Neuronal stem cell (in vitro differentiated cells): ENCODE measurements around the gene CANT1.

Source experiments
- DNase-seq: peaks from one replicate; pipeline ENCODE4 v3.0.0-alpha.2; 2013; ENCODE audit warnings: low spot score
- H2AFZ ChIP-seq: one replicate; pipeline ENCODE4 v1.6.1; 2013; ENCODE audit warnings: mild to moderate bottlenecking, low read length, inconsistent platforms
- H2AK5ac ChIP-seq: 2 replicates; pipeline ENCODE4 v1.6.1; 2013; ENCODE audit warnings: low read depth, mild to moderate bottlenecking, inconsistent platforms, low read length, moderate library complexity, mixed read lengths
- H2BK120ac ChIP-seq: 2 replicates; pipeline ENCODE4 v1.6.1; 2013; ENCODE audit warnings: low read depth, mild to moderate bottlenecking, inconsistent platforms, low read length, moderate library complexity, mixed read lengths
- H2BK12ac ChIP-seq: one replicate; pipeline ENCODE4 v1.6.1; 2013; ENCODE audit warnings: low read length, inconsistent platforms
- H2BK15ac ChIP-seq: 2 replicates; pipeline ENCODE4 v1.6.1; 2013; ENCODE audit warnings: mild to moderate bottlenecking, low read length, inconsistent platforms, mixed read lengths
- H2BK5ac ChIP-seq: one replicate; pipeline ENCODE4 v1.6.1; 2013; ENCODE audit warnings: inconsistent platforms, mild to moderate bottlenecking, low read length, moderate library complexity
- H3K14ac ChIP-seq: one replicate; pipeline ENCODE4 v1.6.1; 2013; ENCODE audit warnings: low read length, inconsistent platforms
- H3K18ac ChIP-seq: 2 replicates; pipeline ENCODE4 v1.6.1; 2013; ENCODE audit warnings: low read length, inconsistent platforms
- H3K23ac ChIP-seq: 2 replicates; pipeline ENCODE4 v1.6.1; 2013; ENCODE audit warnings: low read depth, mild to moderate bottlenecking, mixed read lengths, low read length, inconsistent platforms; ENCODE audit not compliant: poor library complexity
- H3K27ac ChIP-seq: replicated peaks from 3 replicates; pipeline ENCODE4 v1.5.1; 2013; ENCODE audit warnings: low read length, inconsistent platforms
- H3K27me3 ChIP-seq, 3 experiments: 2 replicates each; pipeline ENCODE4 v1.6.1; 2013; ENCODE audit warnings: low read length in 3 of 3, mild to moderate bottlenecking in 2 of 3, inconsistent platforms in 1 of 3, low read depth in 1 of 3, mixed read lengths in 1 of 3, moderate library complexity in 1 of 3; ENCODE audit not compliant: control insufficient read depth in 3 of 3, insufficient read depth in 3 of 3
- H3K36me3 ChIP-seq, 2 donors: replicated peaks in 1 of 2; 2 replicates each; pipeline ENCODE4 v1.6.1; 2013; ENCODE audit warnings: low read length in 2 of 2; ENCODE audit not compliant: control insufficient read depth in 2 of 2, insufficient read depth in 2 of 2
- H3K4ac ChIP-seq: 2 replicates; pipeline ENCODE4 v1.6.1; 2013; ENCODE audit warnings: inconsistent platforms, mild to moderate bottlenecking, low read length, moderate library complexity
- H3K4me1 ChIP-seq, 2 donors: 1 replicate in 1 of 2; 2 replicates in 1 of 2; pipeline ENCODE4 v1.6.1; 2013; ENCODE audit warnings: low read length in 2 of 2, low read depth in 1 of 2; ENCODE audit not compliant: control insufficient read depth in 2 of 2, insufficient read depth in 1 of 2
- H3K4me2 ChIP-seq: one replicate; pipeline ENCODE4 v1.6.1; 2013; ENCODE audit warnings: mild to moderate bottlenecking, low read length, inconsistent platforms; ENCODE audit not compliant: insufficient read depth, poor library complexity, severe bottlenecking
- H3K4me3 ChIP-seq, 2 donors: 2 replicates each; pipeline ENCODE4 v1.5.1; 2013; ENCODE audit warnings: low read length in 2 of 2, mild to moderate bottlenecking in 2 of 2, inconsistent platforms in 1 of 2, moderate library complexity in 1 of 2
- H3K79me1 ChIP-seq: one replicate; pipeline ENCODE4 v1.6.1; 2013; ENCODE audit warnings: low read depth, mild to moderate bottlenecking, inconsistent platforms, low read length, moderate library complexity
- H3K9ac ChIP-seq: one replicate; pipeline ENCODE4 v1.6.1; 2013; ENCODE audit warnings: mild to moderate bottlenecking, low read depth, low read length, inconsistent platforms; ENCODE audit not compliant: poor library complexity
- H3K9me3 ChIP-seq, 2 donors: replicated peaks in 1 of 2; 2 replicates each; pipeline versions ENCODE3 to v1.6.1; 2013; ENCODE audit warnings: low read length in 2 of 2, mild to moderate bottlenecking in 2 of 2, inconsistent platforms in 1 of 2, low read depth in 1 of 2, mixed read lengths in 1 of 2, moderate library complexity in 1 of 2; ENCODE audit not compliant: control insufficient read depth in 2 of 2, insufficient read depth in 1 of 2
- H4K8ac ChIP-seq: one replicate; pipeline ENCODE4 v1.6.1; 2013; ENCODE audit warnings: low read depth, mild to moderate bottlenecking, inconsistent platforms, low read length, moderate library complexity
- H4K91ac ChIP-seq: one replicate; pipeline ENCODE4 v1.6.1; 2013; ENCODE audit warnings: low read length, low read depth, mild to moderate bottlenecking, inconsistent platforms; ENCODE audit not compliant: poor library complexity
- WGBS, 2 donors: extraction: QIAGEN DNeasy Blood & Tissue Kit; methylation state at CpG; one replicate each; pipeline ENCODE4 v1.1.7; 2013; ENCODE audit warnings: missing lambda C conversion rate in 2 of 2, mixed read lengths in 1 of 2; ENCODE audit not compliant: insufficient read length in 2 of 2, insufficient replicate concordance in 1 of 2; ENCODE audit errors: extremely low coverage in 2 of 2; 5-methylcytosine and 5-hydroxymethylcytosine counted together

The CANT1 gene

GRCh38 chr17:78986048-78986648 is 23.4 kb downstream of the CANT1 start:
- no CpG with 5 or more reads among the region's 6 CpGs for WGBS, 2 donors
- no peak overlapping the region for H2AFZ ChIP-seq
- H3K18ac ChIP-seq, result no peak overlapping the region
- no peak overlapping the region for H3K4ac ChIP-seq
- no peaks in the 10 kb centered on the region for H3K79me1 ChIP-seq
- no peak overlapping the region for H3K14ac ChIP-seq
- peaks cover 0 to 7% of the 10 kb centered on the region in 2 donors for H3K4me1 ChIP-seq
- H3K9me3 ChIP-seq, result peaks cover 0 to 2% of the 10 kb centered on the region in 2 donors
- H4K8ac ChIP-seq, result no peak overlapping the region
- no peak for DNase-seq
- no peak overlapping the region for H2AK5ac ChIP-seq
- no peak overlapping the region for H3K4me2 ChIP-seq
- H4K91ac ChIP-seq, result no peak overlapping the region
- no peak overlapping the region for H3K23ac ChIP-seq
- no peak overlapping the region for H2BK5ac ChIP-seq
- no peaks in the 10 kb centered on the region for H3K27me3 ChIP-seq
- no peak overlapping the region for H2BK15ac ChIP-seq
- peaks cover 8 to 17% of the 10 kb centered on the region in 2 donors for H3K36me3 ChIP-seq
- no peak overlapping the region for H3K9ac ChIP-seq
- no peak overlapping the region for H2BK120ac ChIP-seq
- no peak overlapping the region for H3K27ac ChIP-seq
- H2BK12ac ChIP-seq, result no peak overlapping the region
- no peak overlapping the region for H3K4me3 ChIP-seq

GRCh38 chr17:78985395-78985794 is 24.2 kb downstream of the CANT1 start:
- H4K91ac ChIP-seq, result no peak overlapping the region
- H3K36me3 ChIP-seq, result peaks cover under 1 to 10% of the 10 kb centered on the region in 2 donors
- no peak for DNase-seq
- no peak overlapping the region for H3K23ac ChIP-seq
- H2BK15ac ChIP-seq, result no peak overlapping the region
- no peak overlapping the region for H2BK12ac ChIP-seq
- H2AK5ac ChIP-seq, result no peak overlapping the region
- WGBS, 2 donors, result 100% methylated on average over 1 of the region's 5 CpGs; no CpG with 5 or more reads in 1 of the 2 donors
- no peaks in the 10 kb centered on the region for H3K27me3 ChIP-seq
- peaks cover under 1 to 10% of the 10 kb centered on the region in 2 donors for H3K4me1 ChIP-seq
- no peaks in the 10 kb centered on the region for H3K79me1 ChIP-seq
- H3K9ac ChIP-seq, result no peak overlapping the region
- no peak overlapping the region for H3K27ac ChIP-seq
- H2AFZ ChIP-seq, result no peak overlapping the region
- H2BK5ac ChIP-seq, result no peak overlapping the region
- H3K18ac ChIP-seq, result no peak overlapping the region
- H3K4me3 ChIP-seq, result no peak overlapping the region
- H3K9me3 ChIP-seq, result peaks cover 0 to 2% of the 10 kb centered on the region in 2 donors
- H2BK120ac ChIP-seq, result no peak overlapping the region
- no peak overlapping the region for H4K8ac ChIP-seq
- H3K4ac ChIP-seq, result no peak overlapping the region
- H3K14ac ChIP-seq, result no peak overlapping the region
- H3K4me2 ChIP-seq, result no peak overlapping the region

GRCh38 chr17:78981010-78981888 is 28.3 kb downstream of the CANT1 start:
- no peaks in the 10 kb centered on the region for H3K27me3 ChIP-seq
- H3K4me2 ChIP-seq, result no peak overlapping the region
- H3K27ac ChIP-seq, result peak overlapping the region; percentile 17
- H2BK12ac ChIP-seq, result peak overlapping the region; percentile 25
- no peak overlapping the region for H3K23ac ChIP-seq
- H3K36me3 ChIP-seq, result no peaks in the 10 kb centered on the region
- peak overlapping the region; percentile 43 for H2BK120ac ChIP-seq
- H3K9me3 ChIP-seq, result no peaks in the 10 kb centered on the region
- H2AK5ac ChIP-seq, result peak overlapping the region; percentile 100
- peak overlapping the region; percentile 50 for H3K9ac ChIP-seq
- peak overlapping the region; percentile 22 for H3K14ac ChIP-seq
- H4K8ac ChIP-seq, result no peak overlapping the region
- DNase-seq, result no peak
- no CpG with 5 or more reads among the region's 16 CpGs for WGBS, 2 donors
- peak overlapping the region; percentile 86 for H2BK15ac ChIP-seq
- no peaks in the 10 kb centered on the region for H3K79me1 ChIP-seq
- peaks cover 12 to 23% of the 10 kb centered on the region in 2 donors for H3K4me1 ChIP-seq
- H3K18ac ChIP-seq, result peak overlapping the region; percentile 52
- H3K4me3 ChIP-seq, result no peak overlapping the region
- H4K91ac ChIP-seq, result no peak overlapping the region
- peak overlapping the region; percentile 92 for H2AFZ ChIP-seq
- H2BK5ac ChIP-seq, result peak overlapping the region; percentile 94
- H3K4ac ChIP-seq, result peak overlapping the region; percentile 8

GRCh38 chr17:78980624-78980972 is 29.0 kb downstream of the CANT1 start:
- peak overlapping the region; percentile 8 for H3K4ac ChIP-seq
- H3K14ac ChIP-seq, result peak overlapping the region; percentile 90
- no peak overlapping the region for H3K27ac ChIP-seq
- H2AFZ ChIP-seq, result peak overlapping the region; percentile 92
- H3K4me3 ChIP-seq, result no peak overlapping the region
- H2BK15ac ChIP-seq, result peak overlapping the region; percentile 86
- no peak for DNase-seq
- H4K8ac ChIP-seq, result peak overlapping the region; percentile 97
- H3K4me1 ChIP-seq, result peaks cover 12 to 23% of the 10 kb centered on the region in 2 donors
- no CpG with 5 or more reads among the region's 8 CpGs for WGBS, 2 donors
- H3K4me2 ChIP-seq, result no peak overlapping the region
- H3K79me1 ChIP-seq, result no peaks in the 10 kb centered on the region
- H3K9ac ChIP-seq, result no peak overlapping the region
- H3K36me3 ChIP-seq, result peaks cover 0 to 2% of the 10 kb centered on the region in 2 donors
- no peak overlapping the region for H3K23ac ChIP-seq
- H2BK5ac ChIP-seq, result peak overlapping the region; percentile 94
- peak overlapping the region; percentile 84 for H3K18ac ChIP-seq
- H3K9me3 ChIP-seq, result no peaks in the 10 kb centered on the region
- H2BK120ac ChIP-seq, result no peak overlapping the region
- H4K91ac ChIP-seq, result peak overlapping the region; percentile 89
- peak overlapping the region; percentile 25 for H2BK12ac ChIP-seq
- no peaks in the 10 kb centered on the region for H3K27me3 ChIP-seq
- H2AK5ac ChIP-seq, result peak overlapping the region; percentile 100
